Measurements from ENCODE around the gene CENPL.
A peak's percentile ranks its signal among the peaks of the same experiment; 100 is the strongest.

DNA sequence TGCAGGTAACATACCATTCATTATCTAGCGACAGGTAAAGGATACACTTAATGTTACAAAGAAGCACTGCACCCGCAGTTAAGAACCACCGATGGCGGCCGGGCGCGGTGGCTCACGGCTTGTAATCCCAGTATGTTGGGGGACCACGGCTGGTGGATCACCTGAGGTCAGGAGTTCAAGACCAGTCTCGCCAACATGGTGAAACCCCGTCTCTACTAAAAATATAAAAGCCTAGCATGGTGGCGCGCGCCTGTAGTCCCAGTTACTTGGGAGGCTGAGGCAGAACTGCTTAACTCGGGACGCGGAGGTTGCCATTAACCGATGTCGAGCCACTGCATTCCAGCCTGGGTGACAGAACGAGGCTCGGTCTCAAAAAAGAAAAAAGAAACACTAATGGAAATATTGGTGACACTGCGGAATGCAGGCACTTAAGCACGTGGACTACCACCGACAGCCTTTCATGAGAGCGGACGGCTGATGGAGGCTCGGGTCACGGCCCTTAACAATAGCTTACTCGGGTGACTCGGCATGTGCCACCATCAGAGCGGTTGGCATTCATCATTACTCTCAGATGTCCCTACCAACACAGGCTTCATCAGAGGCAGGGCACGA is 42.6 kb upstream of the CENPL start:
- TF ChIP-seq, protein P1, sequence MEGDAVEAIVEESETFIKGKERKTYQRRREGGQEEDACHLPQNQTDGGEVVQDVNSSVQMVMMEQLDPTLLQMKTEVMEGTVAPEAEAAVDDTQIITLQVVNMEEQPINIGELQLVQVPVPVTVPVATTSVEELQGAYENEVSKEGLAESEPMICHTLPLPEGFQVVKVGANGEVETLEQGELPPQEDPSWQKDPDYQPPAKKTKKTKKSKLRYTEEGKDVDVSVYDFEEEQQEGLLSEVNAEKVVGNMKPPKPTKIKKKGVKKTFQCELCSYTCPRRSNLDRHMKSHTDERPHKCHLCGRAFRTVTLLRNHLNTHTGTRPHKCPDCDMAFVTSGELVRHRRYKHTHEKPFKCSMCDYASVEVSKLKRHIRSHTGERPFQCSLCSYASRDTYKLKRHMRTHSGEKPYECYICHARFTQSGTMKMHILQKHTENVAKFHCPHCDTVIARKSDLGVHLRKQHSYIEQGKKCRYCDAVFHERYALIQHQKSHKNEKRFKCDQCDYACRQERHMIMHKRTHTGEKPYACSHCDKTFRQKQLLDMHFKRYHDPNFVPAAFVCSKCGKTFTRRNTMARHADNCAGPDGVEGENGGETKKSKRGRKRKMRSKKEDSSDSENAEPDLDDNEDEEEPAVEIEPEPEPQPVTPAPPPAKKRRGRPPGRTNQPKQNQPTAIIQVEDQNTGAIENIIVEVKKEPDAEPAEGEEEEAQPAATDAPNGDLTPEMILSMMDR (IDR thresholded peaks at IDR 0.05) = no peak
- no peak for TF ChIP-seq POLR2AphosphoS5 (IDR thresholded peaks at IDR 0.05; ENCODE audit: low read depth, low read length)
- TF ChIP-seq, protein P2, sequence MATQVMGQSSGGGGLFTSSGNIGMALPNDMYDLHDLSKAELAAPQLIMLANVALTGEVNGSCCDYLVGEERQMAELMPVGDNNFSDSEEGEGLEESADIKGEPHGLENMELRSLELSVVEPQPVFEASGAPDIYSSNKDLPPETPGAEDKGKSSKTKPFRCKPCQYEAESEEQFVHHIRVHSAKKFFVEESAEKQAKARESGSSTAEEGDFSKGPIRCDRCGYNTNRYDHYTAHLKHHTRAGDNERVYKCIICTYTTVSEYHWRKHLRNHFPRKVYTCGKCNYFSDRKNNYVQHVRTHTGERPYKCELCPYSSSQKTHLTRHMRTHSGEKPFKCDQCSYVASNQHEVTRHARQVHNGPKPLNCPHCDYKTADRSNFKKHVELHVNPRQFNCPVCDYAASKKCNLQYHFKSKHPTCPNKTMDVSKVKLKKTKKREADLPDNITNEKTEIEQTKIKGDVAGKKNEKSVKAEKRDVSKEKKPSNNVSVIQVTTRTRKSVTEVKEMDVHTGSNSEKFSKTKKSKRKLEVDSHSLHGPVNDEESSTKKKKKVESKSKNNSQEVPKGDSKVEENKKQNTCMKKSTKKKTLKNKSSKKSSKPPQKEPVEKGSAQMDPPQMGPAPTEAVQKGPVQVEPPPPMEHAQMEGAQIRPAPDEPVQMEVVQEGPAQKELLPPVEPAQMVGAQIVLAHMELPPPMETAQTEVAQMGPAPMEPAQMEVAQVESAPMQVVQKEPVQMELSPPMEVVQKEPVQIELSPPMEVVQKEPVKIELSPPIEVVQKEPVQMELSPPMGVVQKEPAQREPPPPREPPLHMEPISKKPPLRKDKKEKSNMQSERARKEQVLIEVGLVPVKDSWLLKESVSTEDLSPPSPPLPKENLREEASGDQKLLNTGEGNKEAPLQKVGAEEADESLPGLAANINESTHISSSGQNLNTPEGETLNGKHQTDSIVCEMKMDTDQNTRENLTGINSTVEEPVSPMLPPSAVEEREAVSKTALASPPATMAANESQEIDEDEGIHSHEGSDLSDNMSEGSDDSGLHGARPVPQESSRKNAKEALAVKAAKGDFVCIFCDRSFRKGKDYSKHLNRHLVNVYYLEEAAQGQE (IDR thresholded peaks at IDR 0.05; ENCODE audit: insufficient read depth in 1 of 2, low read depth in 2 of 2, low read length in 1 of 2) = no peak
- no peak for TF ChIP-seq SIN3A (IDR thresholded peaks at IDR 0.05; ENCODE audit: borderline replicate concordance, insufficient read depth, low read depth, low read length)
- 0 out of 2 replicates have a peak, but pooled peaks have one; percentile 51 for TF ChIP-seq TCF7L2 (IDR thresholded peaks at IDR 0.05; ENCODE audit: low read depth, low read length)
